ENCODE measurements around the gene ZNF618. TPM values are rescaled to one million over a fixed set of nuclear protein-coding genes. Genes with fewer than 3 reads are reported as not detected.

The ZNF618 gene
- total RNA-seq, 4 donors from 2014 or later, result 2.1 to 6.2 (median 4.1) TPM

- H3K4me1 ChIP-seq, result peaks cover 0 to 9% (median 0%) of the 10 kb centered on the region in 3 donors
Observed at GRCh38 chr9:114088571-114089170, 212.6 kb downstream of the ZNF618 start.

GRCh38 chr9:114089206-114089840 lies 213.2 kb downstream of the ZNF618 start:
- no peaks in the 10 kb centered on the region for H3K36me3 ChIP-seq
- H3K4me3 ChIP-seq, result no peak overlapping the region
- ATAC-seq, result no peak
- no peak for TF ChIP-seq POLR2AphosphoS5 (IDR thresholded peaks at IDR 0.05)
- no peak for TF ChIP-seq POLR2A (IDR thresholded peaks at IDR 0.05)
- no peak for TF ChIP-seq EP300 (IDR thresholded peaks at IDR 0.05)
- TF ChIP-seq CTCF (IDR thresholded peaks at IDR 0.05), result no peak
- H3K9me3 ChIP-seq, result no peaks in the 10 kb centered on the region
- no peak overlapping the region for H3K27ac ChIP-seq
- H3K27me3 ChIP-seq, result peaks cover 16% of the 10 kb centered on the region
- peaks cover 0 to 3% (median 0%) of the 10 kb centered on the region in 3 donors for H3K4me1 ChIP-seq
- WGBS, 2 donors (ENCODE audit: low coverage in 1 of 2), result 85 to 100% methylated on average over 2 of the region's 4 CpGs

More at GRCh38 chr9:114088571-114089170, 212.6 kb downstream of the ZNF618 start:
- Histone ChIP-seq H3K36me3 (no peaks in the 10 kb centered on the region), H3K9me3 (no peaks in the 10 kb centered on the region), H3K4me3 (no peak overlapping the region), H3K27me3 (peaks cover 16% of the 10 kb centered on the region), H3K27ac (no peak overlapping the region)
- 88 to 97% methylated on average over 5 of the region's 7 CpGs for WGBS, 2 donors (ENCODE audit: low coverage in 1 of 2)
- TF ChIP-seq CTCF (IDR thresholded peaks at IDR 0.05), result no peak
- no peak for TF ChIP-seq EP300 (IDR thresholded peaks at IDR 0.05)
- ATAC-seq, result no peak

- TF ChIP-seq POLR2A (IDR thresholded peaks at IDR 0.05) (no peak), EP300 (IDR thresholded peaks at IDR 0.05) (no peak), POLR2AphosphoS5 (IDR thresholded peaks at IDR 0.05) (no peak), CTCF (IDR thresholded peaks at IDR 0.05) (no peak)
- Histone ChIP-seq H3K4me1 (no peaks in the 10 kb centered on the region), H3K9me3 (no peaks in the 10 kb centered on the region), H3K4me3 (no peak overlapping the region), H3K27ac (no peak overlapping the region), H3K36me3 (no peaks in the 10 kb centered on the region), H3K27me3 (peaks cover 27% of the 10 kb centered on the region)
- no peak for ATAC-seq
- WGBS, 2 donors (ENCODE audit: low coverage in 1 of 2), result 91 to 100% methylated on average over 1 to 4 of the region's 4 CpGs
Observed at GRCh38 chr9:114090798-114091197, 214.7 kb downstream of the ZNF618 start.

- Histone ChIP-seq H3K9me3 (no peaks in the 10 kb centered on the region), H3K27me3 (peaks cover 34% of the 10 kb centered on the region), H3K4me3 (no peak overlapping the region), H3K27ac (no peak overlapping the region), H3K4me1 (no peaks in the 10 kb centered on the region), H3K36me3 (no peaks in the 10 kb centered on the region)
- WGBS, 2 donors (ENCODE audit: low coverage in 1 of 2), result no CpG with 5 or more reads among the region's 8 CpGs
- TF ChIP-seq POLR2A (IDR thresholded peaks at IDR 0.05) (no peak), EP300 (IDR thresholded peaks at IDR 0.05) (no peak), POLR2AphosphoS5 (IDR thresholded peaks at IDR 0.05) (no peak), CTCF (IDR thresholded peaks at IDR 0.05) (no peak)
- no peak for ATAC-seq
Observed at GRCh38 chr9:114091711-114092110, 215.6 kb downstream of the ZNF618 start.

GRCh38 chr9:114092336-114092735 lies 216.2 kb downstream of the ZNF618 start:
- Histone ChIP-seq H3K9me3 (no peaks in the 10 kb centered on the region), H3K27ac (no peak overlapping the region), H3K36me3 (no peaks in the 10 kb centered on the region), H3K4me1 (peaks cover 0 to 2% (median 0%) of the 10 kb centered on the region in 3 donors), H3K27me3 (peaks cover 40% of the 10 kb centered on the region), H3K4me3 (no peak overlapping the region)
- ATAC-seq, result no peak
- no peak for TF ChIP-seq POLR2A (IDR thresholded peaks at IDR 0.05)
- no peak for TF ChIP-seq POLR2AphosphoS5 (IDR thresholded peaks at IDR 0.05)
- TF ChIP-seq EP300 (IDR thresholded peaks at IDR 0.05), result no peak
- TF ChIP-seq CTCF (IDR thresholded peaks at IDR 0.05), result no peak
- no CpG with 5 or more reads among the region's 4 CpGs for WGBS, 2 donors (ENCODE audit: low coverage in 1 of 2)
